HG02943 (cell line): ENCODE data around the gene RALGPS1.
"Not testable (repeated sequence)": the region's sequence is repeated elsewhere in the genome, so short reads cannot be mapped to it uniquely, and the experiment has no call there.

Experiments used
- ATAC-seq: cut with Tn5 transposase; IDR thresholded peaks from one replicate; pipeline ENCODE4 v1.9.1; 2021; ENCODE audit warnings: mild to moderate bottlenecking, low read depth, moderate library complexity; ENCODE audit not compliant: unreplicated experiment

The RALGPS1 gene

DNA sequence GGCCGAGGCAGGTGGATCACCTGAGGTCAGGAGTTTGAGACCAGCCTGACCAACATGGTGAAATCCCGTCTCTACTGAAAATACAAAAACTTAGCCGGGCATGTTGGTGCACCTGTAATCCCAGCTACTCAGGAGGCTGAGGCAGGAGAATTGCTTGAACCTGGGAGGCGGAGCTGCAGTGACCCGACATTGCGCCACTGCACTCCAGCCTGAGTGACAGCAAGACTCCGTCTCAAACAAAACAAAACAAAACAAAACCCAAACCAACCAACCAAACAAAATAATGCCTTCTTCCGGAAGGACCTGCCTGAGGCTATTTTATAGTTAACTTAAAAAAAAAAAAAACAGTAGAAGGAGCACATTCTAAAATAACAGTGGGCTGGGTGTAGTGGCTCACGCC is 103.4 kb downstream of the RALGPS1 start:
- not testable (repeated sequence) for ATAC-seq

DNA sequence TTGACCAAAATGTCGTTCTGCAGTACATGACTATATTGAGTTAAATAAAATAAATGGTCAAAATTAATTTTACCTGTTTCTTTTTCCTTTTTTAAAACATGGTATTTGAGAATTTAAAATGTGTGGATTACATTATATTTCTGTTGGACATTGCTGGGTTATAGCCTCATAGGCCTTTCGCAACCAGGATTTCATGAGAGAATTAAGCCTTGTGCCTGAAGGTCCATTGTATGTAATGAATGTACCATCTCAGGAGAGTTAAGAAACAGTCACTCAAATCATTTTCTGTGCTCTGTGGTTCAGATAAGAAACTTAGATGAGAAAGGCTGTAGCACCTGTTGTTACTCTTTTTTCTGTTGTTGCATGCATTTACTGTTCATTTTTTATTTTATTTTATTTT is 104.4 kb downstream of the RALGPS1 start:
- ATAC-seq: no peak

DNA sequence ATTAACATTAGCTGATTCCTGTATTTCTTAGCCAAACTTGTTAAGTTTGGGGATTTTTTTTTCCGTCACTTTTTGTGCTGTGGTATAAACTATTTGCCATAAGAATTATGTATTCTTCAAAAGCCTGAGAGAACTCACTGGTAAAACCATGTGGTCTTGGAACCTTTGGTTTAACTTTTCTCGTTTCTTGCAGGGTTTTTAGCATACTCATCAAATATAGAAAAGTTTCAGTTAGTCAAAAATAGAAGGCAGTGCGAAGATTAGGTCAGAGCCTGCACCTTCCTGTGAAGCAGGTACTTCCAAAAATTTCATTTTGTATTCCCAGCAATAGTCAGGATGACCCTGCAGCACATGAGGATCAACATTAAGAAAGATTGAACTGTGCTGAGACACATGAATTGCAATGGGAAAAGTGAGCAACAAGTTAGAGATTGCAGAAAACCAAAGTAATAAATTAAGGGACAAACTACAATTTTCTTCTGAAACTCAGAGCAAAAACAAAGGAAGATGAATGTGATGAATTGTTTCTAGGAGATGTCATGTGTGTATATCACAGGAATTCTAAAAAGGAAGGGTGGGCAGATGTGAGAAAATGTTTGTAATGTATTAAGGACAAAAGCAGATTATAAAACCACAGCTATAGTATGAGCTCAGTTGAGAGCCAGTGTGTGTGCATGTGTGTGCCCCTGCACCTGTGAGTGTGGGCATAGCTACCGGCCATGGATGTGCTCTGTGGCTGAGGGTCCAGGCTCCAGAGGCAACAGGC is 105.6 kb downstream of the RALGPS1 start:
- no peak for ATAC-seq

DNA sequence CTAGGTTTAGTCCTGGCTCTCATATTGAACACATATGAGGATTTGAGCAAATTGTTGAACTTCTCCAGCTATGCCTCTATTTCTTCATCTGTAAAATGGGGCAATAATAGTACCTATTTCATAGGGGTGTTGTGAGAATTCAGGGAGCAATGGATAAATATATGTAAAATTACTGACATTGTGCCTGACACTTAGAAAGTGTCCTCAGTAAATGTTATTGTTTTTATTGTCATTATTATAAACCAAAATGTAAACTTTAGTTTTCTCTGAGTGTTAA is 106.2 kb downstream of the RALGPS1 start:
- no peak for ATAC-seq

DNA sequence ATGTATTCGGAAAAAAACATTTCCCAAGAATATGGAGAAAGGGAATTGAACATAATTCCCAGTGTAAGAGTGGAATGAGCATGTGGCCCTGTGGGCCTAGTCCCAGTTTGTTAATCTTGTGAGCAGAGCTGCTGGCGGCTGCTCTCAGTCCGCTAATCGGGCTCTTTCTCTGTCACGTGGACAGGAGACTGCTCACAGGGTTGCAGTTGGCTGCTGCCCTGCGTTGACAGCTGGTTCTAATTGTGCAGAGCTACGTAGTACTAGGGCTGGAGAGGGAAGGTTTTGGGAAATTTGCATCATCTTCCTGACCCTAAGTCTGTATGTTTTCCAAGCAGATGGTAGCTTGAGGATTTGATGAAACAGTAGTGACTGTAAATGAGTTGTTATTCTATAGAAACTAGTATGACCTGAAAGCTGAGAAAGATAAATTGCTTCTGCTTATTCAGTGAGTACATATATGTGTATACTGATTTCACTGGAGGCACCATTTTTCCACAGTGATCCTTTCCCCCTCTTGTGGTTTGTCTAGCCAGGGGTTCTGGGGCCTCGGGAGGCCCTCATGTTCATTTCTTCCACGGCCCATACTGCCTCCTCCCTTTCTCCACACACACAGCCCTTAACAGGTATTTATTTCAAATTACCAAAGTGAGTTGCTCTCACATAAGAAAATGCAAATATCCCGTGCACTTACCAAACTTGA is 107.2 kb downstream of the RALGPS1 start:
- no peak for ATAC-seq

DNA sequence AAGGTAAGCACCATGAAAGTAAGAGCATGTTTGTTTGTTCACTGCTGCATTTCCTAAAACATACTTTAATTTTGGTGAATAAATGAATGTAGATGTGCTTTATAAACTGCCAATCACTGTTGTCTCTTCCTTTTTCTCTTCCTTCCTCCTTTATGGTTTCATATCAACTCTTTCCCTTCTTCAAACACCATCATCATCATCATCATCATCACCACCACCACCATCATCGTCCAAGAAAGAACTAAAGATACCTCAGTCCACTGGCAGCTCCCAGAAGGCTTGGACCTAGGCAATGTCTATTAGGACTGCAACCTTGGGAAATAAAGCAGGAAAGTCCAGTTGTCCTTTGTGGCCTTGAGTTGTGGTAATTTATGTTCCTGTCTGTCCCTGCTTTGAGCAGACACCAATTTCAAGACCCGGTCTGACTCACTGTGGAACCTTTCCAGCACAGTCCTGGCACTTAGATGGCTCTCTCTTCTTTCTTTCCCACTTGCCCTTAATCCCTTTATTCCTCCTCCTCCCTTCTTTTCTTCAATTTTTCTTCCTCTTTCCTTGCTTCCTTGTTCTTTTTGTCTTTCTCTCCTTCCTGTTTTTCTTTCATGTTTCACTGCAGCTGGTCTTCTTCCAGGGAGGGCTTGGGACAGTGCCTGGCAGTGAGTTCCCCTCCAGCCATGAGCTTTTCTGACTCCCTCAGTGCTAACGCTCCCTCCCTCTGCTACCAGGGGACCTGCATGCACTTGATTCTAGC is 108.5 kb downstream of the RALGPS1 start:
- ATAC-seq: no peak

DNA sequence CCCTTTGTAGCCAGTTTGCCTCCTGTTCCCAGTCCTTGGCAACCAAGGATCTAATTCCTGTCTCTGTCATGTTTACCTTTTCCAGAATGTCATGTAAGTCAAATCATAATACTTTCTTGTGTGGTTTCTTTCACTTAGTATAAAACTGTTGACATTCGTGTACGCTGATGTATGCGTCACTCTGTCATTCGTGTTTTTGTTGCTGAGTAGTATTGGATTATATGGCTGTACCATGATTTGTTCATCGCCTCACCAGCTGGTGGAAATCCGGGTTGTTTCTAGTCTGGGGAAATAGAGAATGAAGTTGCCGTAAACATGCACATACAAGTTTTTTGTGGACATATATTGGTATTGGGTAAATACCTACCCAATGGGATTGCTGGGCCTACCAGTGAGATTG is 110.5 kb downstream of the RALGPS1 start:
- ATAC-seq: no peak

DNA sequence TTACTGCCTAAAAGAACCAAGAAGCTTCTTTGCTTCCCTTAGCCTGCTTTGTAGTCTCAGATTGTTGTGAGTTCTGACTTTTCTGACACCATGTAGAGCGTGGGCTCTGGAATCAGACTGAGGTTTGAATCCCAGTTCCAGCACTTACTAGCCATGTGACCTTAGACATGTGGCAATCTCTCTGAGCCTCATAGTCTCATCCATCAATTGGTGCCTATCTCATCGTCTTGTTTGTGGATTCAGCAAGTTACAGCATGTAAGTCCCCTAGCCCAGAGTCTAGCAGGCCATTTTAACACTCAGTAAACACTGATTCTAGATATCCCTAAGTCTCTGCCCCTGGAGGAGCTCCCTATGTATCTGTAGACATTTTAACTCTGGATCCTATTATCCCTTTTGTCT is 113.1 kb downstream of the RALGPS1 start:
- no peak for ATAC-seq

DNA sequence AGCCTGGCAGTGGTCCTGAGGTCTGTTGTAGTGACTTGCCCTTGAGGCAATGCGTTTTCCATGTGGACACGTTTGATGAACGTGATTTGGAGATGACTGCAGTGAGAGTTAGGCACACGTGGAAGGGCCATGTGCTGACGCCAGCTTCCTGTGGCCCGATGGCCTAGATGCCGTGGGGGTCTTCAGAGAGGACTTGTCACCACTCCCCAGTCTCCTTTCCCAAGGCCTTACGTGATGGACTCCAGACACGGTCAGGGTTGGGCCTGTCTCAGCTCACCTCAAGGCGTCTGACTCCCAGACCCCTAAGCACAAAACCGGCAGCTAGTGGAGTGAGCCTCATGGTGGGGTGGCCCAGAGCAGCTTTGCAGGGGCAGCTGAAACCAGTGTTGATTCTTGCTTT is 115.0 kb downstream of the RALGPS1 start:
- no peak for ATAC-seq

DNA sequence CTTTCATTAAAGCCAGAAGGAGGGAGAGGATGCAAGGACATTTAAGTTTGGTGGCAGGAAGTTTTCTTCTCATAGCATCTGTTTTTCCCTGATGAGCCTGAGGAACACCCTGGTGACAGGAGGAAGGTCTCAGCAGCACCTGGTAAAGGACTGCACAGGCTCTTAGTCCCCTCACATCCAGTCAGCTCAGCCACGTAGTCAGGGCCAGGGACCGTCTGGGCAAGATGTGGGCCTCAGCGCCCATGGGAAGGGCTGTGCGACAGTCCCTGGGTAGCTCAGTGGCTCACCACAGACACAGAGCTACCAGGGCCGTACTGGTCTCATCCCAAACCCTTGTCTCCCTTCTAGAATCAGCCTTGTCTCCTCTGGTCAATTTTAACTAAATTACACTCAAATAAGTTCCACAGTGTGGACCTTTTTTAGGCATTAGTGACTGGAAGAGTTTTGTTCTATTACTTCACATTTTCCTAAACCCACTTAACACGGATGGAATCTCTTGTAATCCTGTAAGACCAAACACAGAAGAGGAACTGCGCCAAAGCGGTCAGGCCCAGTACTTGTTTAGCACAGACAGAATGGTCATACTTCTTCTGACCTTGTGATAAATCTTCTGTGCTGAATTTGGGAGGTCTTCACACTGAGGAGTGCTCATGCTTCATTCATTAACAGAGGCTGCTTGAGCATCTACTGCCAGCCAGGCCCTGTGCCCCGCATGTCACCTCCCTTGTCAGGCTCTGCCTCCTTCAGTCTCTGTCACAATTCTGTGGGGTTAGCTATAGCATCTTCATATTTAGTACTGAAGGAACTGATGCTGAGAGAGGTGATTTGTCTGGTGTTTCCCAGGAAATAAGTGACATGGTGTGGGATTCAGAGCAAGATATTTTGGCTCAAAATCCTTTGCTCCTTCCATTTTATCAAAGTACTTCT is 116.5 kb downstream of the RALGPS1 start:
- ATAC-seq: no peak

DNA sequence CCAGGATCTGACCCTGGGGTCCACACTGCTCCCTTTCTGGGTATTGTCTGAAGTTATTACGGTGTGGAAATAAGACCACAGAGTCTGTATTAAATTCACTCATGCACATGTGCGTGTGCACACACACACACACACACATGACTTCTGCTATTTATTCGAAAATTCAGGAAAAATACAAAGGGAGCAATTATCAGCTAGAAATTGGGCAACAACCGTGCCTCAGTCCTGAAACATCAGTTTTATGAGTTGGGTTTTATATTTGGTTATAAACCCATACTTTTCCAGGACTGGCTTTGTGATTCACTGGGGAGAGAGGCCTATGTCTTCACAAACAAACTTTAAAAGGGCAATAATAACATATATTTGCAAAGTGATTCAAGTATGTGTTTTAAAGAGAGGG is 117.7 kb downstream of the RALGPS1 start:
- no peak for ATAC-seq

DNA sequence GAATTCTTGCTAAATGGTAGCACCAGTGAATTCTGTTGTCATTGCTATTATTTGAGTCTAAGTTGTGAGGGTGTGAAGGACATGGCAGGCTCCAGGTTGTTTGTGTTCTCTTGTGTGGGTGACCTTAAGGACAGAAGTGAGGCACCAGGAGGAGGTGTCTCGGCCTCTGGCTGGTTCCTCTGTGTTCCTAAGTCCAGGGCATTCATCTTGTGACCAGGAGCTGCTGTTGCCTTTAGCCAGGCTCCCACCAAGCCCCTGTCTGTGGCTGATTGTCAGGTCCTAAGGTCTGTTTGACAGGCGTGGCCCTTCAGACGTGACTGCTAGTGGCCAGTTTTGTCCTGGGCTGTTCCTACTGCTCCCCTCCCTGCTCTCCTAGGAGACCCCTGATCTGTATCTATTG is 118.5 kb downstream of the RALGPS1 start:
- ATAC-seq: no peak

DNA sequence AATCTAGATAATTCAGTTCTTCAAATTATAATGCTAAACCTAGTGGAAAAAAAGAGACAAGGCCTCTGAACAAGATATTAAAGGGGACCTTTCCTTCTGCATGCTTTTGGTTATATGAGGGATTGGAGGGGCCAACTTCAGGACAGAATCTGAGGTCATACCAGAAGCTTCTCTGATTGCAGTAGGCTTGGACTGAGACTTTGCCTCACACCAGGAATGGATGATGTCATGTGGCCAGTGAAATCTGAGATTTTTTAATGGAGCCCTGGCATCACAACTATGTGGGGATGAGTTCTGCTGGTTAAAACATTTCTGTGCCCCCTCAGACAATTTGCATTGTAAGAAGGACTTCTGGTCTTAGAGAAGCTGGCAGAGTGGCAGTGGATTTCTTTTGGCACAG is 119.2 kb downstream of the RALGPS1 start:
- ATAC-seq: no peak

DNA sequence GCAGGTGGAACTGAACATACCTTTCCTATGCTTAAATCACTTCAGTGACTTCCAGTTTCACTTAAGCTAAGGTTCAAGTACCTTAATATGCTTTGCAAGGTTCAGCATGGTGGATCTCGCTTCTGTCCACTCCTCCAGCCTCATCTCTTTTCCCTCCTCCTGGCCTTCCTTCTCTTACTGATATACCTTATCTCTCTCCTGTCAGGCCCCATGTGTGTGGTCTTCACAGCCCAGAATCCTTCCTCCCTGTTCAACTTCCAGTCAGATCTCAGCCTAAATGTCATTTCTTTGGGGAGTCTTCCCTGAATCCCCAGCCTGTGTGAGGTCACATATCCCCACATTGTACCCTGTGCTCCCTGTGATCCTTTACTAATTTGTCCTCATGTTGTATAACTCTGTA is 120.1 kb downstream of the RALGPS1 start:
- no peak for ATAC-seq

DNA sequence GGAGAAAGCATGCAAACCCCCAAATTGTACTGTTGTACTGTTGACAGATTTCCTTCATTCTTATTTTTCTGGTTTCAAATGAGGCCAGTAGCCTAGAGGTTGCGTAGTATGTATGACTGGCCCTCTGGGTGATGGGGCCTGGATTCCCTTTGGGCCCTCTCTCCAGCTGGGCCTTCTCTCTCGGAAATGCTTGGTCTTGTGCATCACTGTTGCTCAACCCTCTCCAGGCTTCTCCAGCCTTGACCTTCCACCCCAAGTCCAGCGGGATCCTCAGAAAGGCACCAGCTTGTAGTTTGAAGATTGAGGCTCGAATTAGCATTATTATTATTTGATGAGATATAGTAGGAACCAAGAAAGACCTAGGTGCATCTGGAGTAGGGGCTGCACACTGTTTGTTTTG is 120.8 kb downstream of the RALGPS1 start:
- no peak for ATAC-seq

DNA sequence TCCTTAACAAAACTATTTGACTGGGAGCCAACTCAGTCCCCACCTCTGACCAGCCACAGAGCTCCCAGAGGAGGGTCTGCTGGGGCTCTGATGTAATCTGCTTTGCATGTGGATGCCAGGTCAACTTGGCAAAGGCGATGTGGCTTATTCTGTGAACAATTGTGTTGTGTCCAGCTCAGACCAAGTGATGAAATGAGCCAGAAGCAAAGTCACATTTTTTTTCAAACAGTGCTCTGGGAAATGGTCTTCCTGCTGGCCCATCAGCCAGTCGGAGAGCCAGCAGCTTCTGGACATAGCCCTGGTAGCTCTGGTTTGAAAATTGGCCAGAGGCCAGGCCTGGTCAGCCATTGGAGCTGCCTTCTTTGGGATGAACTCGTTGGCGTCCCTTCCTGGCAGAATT is 121.4 kb downstream of the RALGPS1 start:
- no peak for ATAC-seq

DNA sequence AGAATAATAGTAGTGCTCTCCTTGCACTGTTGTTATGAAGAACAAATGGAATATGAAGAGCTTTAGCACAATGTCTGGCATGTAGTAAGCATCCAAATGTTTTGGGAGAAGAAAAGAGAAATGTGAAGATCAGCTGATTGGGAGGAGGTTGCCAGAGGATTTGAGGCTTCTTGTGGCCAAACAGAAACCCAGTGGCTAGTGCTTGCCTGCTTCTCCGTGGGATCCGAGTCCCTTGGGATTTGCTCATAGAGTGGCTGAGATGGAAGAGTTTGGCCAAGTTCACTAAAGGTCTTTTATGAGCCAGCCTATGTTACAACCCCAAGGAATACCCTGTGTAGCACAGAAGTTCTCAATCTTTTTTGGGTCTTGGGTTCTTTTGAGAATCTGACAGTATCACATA is 121.9 kb downstream of the RALGPS1 start:
- ATAC-seq: no peak

DNA sequence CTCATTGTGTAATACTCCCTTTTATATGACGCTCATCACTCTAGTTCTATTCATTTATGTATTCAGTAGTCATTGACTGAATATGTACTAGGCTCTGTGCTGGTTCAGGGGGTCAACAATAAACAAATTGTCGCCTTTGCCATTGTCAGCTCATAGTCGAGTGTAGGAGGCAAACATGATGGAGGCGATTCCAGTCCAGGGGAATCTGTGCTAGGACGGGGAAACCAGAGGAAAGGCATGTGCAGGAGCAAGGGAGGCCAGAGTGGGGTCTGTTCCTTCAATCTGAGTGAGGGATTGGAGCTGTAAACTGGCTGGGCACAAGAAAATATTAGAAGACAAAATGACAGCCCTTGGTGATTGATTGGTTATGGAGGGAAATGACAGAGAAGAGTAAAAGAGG is 123.9 kb downstream of the RALGPS1 start:
- ATAC-seq: no peak

DNA sequence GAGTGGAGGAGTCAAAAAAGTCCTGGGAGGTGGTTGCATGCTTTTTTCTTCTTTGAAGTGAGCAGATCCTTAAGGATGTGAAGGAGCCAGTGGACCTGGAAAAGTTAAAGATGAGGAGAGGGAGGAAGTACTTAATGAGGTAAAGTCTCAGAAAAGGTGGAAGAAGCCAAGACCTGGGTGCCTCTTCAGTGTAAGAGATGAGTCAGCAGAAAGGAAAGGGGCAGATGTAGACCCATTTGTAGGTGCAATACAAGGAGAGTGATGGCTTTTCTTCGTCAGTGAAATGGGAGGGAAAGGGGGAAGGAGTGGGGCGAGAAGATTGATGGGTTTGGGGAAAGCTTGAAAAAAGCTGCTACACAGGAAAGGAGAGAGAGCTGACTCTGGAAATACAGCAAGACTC is 124.9 kb downstream of the RALGPS1 start:
- no peak for ATAC-seq

DNA sequence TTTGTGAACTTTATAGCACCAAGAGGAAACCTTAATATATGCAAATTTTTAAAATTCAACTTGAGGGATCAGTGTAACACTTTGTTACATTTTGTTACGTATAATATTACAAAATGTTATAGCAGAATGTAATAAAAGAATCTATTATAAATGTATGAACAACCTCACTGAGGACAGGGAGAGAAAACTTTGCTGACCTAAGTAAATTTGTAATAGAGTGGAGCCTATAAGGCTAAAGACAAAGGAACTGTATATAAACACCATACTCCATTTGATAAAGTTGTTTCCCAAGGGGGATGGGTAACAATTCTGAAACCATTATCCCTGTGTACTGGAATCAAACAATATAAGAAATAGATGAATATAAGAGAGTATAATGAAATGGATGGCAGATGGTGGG is 130.6 kb downstream of the RALGPS1 start:
- no peak for ATAC-seq

DNA sequence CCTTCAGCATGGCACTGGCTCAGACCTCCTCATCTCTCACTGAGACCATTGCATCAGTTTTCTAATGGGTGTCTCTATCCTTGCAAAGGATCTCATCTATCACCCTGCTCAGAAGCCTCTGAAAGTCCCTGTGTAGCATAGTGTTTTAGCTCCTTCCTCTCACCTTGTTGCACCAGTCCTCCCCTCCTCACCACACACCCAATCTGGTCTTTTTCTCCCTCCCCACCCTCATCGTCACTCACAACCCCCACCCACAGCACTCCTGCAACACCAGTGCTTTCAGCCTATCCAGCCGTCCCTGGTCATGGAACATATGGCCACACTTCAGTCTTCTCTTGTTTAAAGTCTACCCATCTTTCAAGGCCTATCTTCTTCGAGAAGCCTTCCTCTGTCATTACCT is 133.4 kb downstream of the RALGPS1 start:
- ATAC-seq: no peak
